ENCODE results near the gene CNIH1. TPM values are rescaled to one million over a fixed set of nuclear protein-coding genes. Genes with fewer than 3 reads are reported as not detected.
"Not testable (repeated sequence)": the region's sequence is repeated elsewhere in the genome, so short reads cannot be mapped to it uniquely, and the experiment has no call there.

The CNIH1 gene
- polyA plus RNA-seq, 4 donors, result 107 to 159 (median 133) TPM

DNA sequence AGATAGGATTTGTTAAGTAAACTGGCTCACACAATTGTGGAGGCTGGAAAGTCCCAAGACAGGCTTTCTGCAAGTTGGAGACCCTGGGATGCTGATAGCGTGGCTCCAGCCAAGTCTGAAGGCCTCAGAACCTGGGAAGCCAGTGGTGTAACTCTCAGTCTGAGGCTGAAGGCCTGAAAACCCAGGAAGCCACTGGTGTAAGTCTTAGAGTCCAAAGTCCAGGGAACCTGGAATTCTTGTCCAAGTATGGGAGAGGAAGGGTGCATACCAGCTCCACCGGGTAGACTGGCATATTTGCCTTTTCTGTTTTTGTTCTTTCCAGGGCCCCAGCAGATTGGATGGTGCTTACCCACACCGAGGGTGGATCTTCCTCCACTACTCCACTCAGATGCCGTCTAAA, 29.5 kb upstream of the CNIH1 start:
- no peak for DNase-seq (ENCODE audit: low read depth in 4 of 4, low spot score in 2 of 4)

GRCh38 chr14:54467280-54467679, 26.1 kb upstream of the CNIH1 start:
- DNase-seq (ENCODE audit: low read depth in 4 of 4, low spot score in 2 of 4), result no peak

- no peak for DNase-seq (ENCODE audit: low read depth in 4 of 4, low spot score in 2 of 4)
Observed at GRCh38 chr14:54465654-54466053, 24.5 kb upstream of the CNIH1 start.

GRCh38 chr14:54462048-54462447, 20.9 kb upstream of the CNIH1 start:
- no peak for DNase-seq (ENCODE audit: low read depth in 4 of 4, low spot score in 2 of 4)

DNA sequence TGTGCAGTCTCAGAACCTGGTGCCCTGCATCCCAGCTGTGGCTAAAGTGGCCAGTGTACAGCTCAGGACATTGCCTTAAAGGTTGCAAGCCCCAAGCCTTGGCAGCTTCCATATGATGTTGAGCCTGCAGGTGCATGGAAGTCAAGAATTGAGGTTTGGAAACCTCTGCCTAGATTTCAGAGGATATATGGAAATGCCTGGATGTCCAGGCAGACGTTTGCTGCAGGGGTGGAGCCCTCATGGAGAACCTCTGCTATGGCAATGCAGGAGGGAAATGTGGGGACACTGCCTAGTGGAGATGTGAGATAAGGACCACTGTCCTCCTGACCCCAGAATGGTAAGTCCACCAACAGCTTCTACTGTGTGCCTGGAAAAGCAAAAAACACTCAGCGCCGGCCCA, 17.9 kb upstream of the CNIH1 start:
- DNase-seq (ENCODE audit: low read depth in 4 of 4, low spot score in 2 of 4), result no peak

GRCh38 chr14:54458536-54458935, 17.4 kb upstream of the CNIH1 start:
- DNase-seq (ENCODE audit: low read depth in 4 of 4, low spot score in 2 of 4), result not testable (repeated sequence)

DNA sequence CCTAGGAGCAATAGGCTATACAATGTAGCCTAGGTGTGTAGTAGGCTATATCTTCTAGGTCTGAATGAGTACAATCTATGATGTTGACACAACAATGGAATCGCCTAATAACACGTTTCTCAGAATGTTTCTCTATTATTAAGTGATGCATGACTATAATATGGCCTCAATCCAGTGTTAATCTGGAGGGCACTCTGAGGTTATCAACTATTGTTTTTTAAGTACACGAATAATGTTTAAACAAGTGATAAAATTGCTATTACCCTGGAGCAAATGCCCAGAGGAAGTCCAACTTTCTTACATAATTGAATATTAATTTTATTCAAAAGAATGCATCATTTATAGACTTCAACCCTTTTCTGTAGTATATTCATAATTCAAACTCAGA, 16.4 kb upstream of the CNIH1 start:
- DNase-seq (ENCODE audit: low read depth in 4 of 4, low spot score in 2 of 4), result no peak

DNA sequence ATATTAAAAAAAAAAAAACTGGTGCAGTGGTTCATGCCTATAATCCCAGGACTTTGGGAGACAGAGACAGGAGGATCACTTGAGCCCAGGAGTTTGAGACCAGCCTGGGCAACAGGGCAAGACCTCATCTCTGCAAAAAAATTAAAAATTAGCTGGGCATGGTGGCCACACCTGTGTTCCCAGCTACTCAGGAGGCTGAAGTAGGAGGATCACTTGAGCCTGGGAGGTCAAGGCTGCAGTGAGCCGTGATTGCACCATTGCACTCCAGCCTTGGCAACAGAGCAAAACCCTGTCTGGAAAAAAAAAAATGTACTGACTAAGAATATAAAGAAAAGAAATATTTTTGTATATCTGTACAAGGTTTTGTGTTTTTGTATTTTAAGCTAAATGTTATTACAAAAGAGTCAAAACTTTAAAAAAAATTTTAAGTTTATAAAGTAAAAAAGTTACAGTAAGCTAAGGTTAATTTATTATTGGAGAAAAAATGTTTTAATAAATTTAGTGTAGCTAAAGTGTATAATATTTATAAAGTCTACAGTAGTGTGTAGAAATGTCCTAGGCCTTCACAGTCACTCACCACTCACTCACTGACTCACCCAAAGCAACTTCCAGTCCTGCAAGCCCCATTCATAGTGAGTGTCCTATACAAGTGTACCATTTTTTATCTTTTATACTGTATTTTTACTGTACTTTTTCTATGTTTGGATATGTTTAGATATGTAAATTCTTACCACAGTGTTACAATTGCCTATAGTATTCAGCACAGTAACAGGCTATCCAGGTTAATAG, 15.8 kb upstream of the CNIH1 start:
- not testable (repeated sequence) for DNase-seq (ENCODE audit: low read depth in 4 of 4, low spot score in 2 of 4)

DNA sequence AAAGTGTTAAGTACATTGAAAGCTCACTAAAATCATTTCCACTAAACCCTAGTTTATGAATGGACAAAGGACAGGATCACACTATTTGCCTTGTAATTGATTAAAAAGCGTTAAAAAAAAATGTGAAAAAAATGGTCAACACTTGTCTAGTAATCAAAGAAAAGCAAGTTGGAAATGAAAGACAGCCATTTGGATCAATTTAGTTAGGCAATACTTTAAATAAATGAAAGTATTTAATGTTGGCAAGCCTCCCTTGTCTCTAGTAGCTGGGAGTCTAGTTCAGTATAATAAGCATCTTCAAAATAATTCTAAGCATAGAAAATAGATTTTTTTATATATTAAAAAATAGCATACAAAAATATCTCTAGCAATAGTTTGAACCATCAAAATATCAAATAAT, 14.2 kb upstream of the CNIH1 start:
- DNase-seq (ENCODE audit: low read depth in 4 of 4, low spot score in 2 of 4), result no peak

DNA sequence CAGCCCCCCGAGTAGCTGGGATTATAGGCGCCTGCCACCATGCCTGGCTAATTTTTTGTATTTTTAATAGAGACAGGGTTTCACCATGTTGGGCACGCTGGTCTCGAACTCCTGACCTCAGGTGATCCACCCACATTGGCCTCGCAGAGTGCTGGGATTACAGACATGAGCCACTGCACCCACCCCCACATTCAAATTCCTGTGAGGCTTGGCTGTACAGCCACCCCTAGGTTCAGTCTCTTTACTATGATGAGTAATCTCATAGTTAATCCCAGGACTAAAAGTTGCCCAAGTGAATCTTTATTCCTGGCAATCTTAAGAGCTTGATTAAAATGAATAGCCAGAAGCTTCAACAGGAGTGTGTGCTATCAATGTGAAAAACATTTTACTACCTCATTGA, 12.8 kb upstream of the CNIH1 start:
- not testable (repeated sequence) for DNase-seq (ENCODE audit: low read depth in 4 of 4, low spot score in 2 of 4)

DNA sequence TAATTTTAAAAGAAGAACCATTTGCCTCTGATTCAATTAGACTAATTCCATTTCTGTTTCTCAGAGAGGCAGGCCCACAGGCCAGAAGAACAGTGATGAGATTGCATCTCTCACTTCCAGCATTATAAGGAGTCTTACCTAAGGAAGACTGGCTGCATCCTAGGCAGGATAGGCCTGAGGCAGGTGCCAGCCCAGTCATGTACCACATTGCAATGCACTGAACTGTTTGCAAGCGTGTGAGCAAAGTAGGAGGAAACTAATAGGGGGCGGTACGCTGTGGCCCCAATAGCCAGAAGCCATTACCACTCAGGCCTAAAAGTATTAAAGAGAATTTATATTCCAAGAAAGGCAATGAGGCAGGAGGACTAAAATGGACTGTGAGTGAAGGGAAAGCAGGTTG, 12.1 kb upstream of the CNIH1 start:
- no peak for DNase-seq (ENCODE audit: low read depth in 4 of 4, low spot score in 2 of 4)

GRCh38 chr14:54451961-54452360, 10.8 kb upstream of the CNIH1 start:
- no peak for DNase-seq (ENCODE audit: low read depth in 4 of 4, low spot score in 2 of 4)

DNA sequence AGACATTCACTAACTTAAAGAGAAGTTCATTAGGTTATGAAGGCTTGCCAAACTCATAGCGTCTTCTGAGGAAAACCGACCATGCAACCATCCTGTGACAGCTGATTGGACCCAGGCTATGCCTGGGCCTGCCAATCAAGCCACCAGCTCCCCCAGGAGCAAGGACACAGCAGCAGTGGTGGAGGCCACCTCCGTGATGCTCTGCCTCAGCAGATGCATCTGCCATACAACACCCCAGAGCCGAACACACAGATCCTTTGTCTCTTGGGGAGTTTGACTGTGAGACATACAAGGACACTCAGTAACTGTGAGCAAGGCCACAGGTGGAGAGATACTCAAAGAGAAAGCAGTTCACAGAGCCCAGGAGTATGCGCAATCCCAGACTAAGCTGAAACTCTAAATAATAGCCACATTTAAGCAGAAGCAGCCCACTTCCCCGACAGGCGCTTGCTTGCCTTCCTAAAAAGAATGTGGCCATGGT, 10.0 kb upstream of the CNIH1 start:
- DNase-seq (ENCODE audit: low read depth in 4 of 4, low spot score in 2 of 4), result no peak

- no peak for DNase-seq (ENCODE audit: low read depth in 4 of 4, low spot score in 2 of 4)
Observed at GRCh38 chr14:54450535-54450934, 9.4 kb upstream of the CNIH1 start.

DNA sequence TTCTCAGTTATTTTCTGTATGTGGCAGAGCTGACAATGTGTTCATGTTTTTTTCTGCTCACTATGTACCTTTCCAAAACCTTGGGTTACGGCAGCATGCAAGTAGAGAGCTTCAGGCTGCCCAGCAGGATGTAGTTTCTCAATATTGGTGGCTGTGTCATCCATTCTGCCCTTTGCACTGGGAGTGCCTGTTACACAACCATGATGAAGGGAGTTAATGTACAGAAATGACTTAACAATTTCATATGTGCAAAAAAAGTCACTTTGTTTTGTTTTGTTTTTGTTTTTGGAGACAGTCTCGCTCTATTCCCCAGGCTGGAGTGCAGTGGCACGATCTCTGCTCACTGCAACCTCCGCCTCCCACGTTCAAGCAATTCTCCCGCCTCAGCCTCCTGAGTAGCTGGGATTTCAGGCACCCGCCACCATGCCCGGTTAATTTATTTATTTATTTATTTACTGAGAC, 6.1 kb upstream of the CNIH1 start:
- no peak for DNase-seq (ENCODE audit: low read depth in 4 of 4, low spot score in 2 of 4)

DNA sequence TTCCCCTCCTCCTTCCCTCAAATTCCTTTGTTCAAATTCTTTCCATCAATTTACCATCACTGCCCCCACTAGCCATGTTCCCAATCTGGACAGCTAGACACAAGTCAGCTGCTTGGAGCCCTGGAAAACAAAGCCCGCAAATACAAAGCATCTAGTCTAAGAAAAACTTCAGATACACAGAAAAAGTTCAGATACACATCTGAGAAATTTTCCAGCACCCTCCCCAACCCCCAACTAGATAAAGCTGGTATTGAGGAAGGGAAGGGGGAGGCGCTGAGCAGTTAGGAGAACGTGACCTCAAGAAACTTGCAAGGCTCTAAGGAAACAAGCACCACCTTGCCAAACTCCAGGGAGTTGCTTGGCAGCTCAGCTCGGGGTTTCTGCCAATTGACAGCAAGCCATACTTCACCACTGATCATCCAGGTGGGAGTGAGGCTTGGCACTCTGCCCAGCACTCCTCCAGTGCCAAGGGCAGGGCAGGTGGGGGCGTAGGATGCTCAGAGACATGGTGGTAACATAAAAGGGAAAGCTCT, 5.1 kb upstream of the CNIH1 start:
- peak in 3 of 4 donors; percentile 65 to 69 (median 69) for DNase-seq (ENCODE audit: low read depth in 4 of 4, low spot score in 2 of 4)

DNA sequence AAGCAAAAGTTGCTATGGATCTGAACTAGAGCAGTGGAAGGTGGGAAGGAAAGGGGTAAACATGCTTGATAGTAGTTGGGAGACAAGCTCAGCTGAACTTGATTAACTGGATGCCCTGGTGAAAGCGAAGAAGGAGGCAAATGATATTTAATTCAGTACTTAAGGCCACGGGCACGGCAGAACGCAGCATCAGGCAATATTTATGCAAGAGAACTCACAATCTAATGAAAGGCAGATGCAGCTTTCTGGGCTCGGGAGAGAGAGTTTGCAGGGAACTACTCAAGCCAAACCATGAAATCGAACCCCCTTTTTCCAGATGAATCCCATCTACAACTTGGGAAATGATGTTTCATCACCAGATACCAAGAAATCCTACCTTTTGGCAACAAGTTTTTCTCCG, 3.5 kb upstream of the CNIH1 start:
- DNase-seq (ENCODE audit: low read depth in 4 of 4, low spot score in 2 of 4), result no peak

- DNase-seq (ENCODE audit: low read depth in 4 of 4, low spot score in 2 of 4), result peak in 1 of 4 donors; percentile 42
Observed at GRCh38 chr14:54443981-54444380, 2.8 kb upstream of the CNIH1 start.

DNA sequence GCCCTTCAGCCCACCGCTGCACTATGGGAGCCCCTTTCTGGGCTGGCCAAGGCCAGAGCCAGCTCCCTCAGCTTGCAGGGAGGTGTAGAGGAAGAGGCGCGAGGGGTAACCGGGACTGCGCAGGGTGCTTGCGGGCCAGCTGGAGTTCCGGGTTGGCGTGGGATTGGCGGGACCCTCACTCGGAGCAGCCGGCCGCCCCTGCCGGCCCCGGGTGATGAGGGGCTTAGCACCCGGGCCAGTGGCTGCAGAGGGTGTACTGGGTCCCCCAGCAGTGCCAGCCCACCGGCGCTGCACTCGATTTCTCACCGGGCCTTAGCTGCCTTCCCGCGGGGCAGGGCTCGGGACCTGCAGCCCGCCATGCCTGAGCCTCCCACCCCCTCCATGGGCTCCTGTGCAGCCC, 1.8 kb upstream of the CNIH1 start:
- DNase-seq (ENCODE audit: low read depth in 4 of 4, low spot score in 2 of 4), result not testable (repeated sequence)

- peak in 1 of 4 donors; percentile 37 for DNase-seq (ENCODE audit: low read depth in 4 of 4, low spot score in 2 of 4)
Observed at GRCh38 chr14:54440476-54440872, 700 bp downstream of the CNIH1 start.

DNA sequence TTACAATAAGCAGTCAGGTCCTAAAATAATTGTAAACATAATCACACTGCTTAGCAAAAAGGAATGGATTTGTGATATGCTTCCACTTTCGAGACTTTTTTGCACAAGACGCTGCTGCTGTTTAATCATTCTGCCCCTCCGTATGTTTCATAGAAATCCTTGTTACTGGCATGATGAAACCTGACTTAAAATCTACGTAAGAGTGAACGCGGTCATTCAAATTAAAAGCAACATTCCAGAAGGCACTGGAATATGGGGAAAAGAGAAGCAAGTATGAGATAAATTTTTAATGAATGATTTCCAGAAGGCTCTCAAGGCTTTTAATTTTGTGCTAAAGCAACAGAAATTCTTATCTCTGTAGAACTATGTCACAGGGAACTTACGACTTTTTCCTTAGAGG, 1.1 kb downstream of the CNIH1 start:
- no peak for DNase-seq (ENCODE audit: low read depth in 4 of 4, low spot score in 2 of 4)

DNA sequence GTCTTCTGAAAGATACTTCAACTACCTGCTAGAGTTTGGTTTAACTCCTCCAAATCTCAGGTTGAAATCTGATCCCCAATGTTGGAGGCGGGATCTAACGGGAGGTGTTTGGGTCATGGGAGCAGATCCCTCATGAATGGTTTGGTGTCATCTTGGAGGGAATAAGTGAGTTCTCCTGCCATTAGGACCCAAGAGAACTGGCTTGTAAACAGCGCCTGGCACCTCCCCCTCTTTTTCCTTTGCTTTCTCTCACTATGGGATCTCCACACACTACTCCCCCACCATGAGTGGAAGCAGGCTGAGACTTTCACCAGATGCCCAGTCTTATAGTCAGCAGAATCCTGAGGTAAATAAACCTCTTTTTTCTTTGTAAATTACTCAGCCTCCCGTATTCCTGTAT, 2.5 kb downstream of the CNIH1 start:
- DNase-seq (ENCODE audit: low read depth in 4 of 4, low spot score in 2 of 4), result no peak

Data from left renal cortex interstitium (tissue), 4 donors.